Measurements from ENCODE around the gene VTI1A. TPM values are rescaled to one million over a fixed set of nuclear protein-coding genes. Genes with fewer than 3 reads are reported as not detected.

The VTI1A gene
- polyA plus RNA-seq, 1 of the 3 experiments (the other 2 are of a cell fraction): 8.3 TPM

DNA sequence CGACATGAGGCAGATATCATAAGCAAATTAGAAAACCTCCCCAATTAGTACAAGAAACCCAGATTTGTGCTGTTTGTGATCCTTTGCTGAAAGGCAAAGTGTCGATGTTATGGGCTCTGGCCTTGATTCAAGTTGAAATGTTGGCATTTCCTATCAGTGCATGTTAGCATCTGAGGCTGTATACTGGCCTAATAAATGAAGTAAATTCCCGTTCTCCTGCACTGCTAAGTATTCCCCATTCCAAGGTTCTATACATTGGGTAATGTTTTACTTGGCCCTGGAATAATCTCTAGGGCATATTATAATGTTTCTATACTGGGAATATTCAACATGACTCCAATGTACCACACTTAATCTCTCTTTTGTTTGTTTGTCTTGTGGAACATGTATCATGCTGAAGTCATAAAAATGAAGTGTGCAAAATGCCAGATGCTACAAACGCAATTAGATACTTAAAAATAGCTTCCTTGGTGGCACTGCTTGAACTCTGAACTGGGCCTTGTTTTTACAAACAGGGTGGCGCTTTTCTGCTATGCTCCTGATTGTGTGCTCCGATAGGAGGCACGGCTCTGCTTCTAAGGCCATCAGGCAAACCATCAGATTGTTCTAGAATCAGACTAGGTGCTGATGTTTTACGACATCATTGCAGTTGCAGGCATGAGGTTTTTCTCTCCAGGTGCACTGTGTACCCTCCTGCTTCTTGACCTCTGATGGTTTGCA, 346.3 kb downstream of the VTI1A start:
- Histone ChIP-seq H3K27me3 (ENCODE audit: insufficient read depth) (no peaks in the 10 kb centered on the region), H3K4me3 (ENCODE audit: low read depth in 2 of 2, low read length in 1 of 2) (no peak overlapping the region), H3F3A (replicated peaks; ENCODE audit: insufficient read depth) (no peaks in the 10 kb centered on the region), H3K36me3 (replicated peaks in 1 of 2; ENCODE audit: control insufficient read depth in 1 of 2, insufficient read depth in 2 of 2, low read length in 1 of 2) (no peaks in the 10 kb centered on the region), H3K4me2 (no peak overlapping the region), H3K9ac (no peak overlapping the region), H3K79me2 (ENCODE audit: insufficient read depth) (no peaks in the 10 kb centered on the region), H3K9me3 (no peaks in the 10 kb centered on the region), H4K20me1 (ENCODE audit: insufficient read depth) (no peaks in the 10 kb centered on the region), H3K9me2 (no peaks in the 10 kb centered on the region), H3K4me1 (ENCODE audit: control insufficient read depth in 1 of 2, insufficient read depth in 2 of 2, low read depth in 1 of 2, low read length in 1 of 2) (peaks cover 8 to 10% of the 10 kb centered on the region in 2 experiments; a peak in 3 of 4 replicates), H2AFZ (ENCODE audit: low read depth) (no peak overlapping the region), H3K27ac (ENCODE audit: low read depth in 2 of 2, low read length in 1 of 2) (no peak overlapping the region; a peak in 1 of 4 replicates)
- TF ChIP-seq GATA2 (CRISPR knock-in tag; IDR thresholded peaks at IDR 0.05) (no peak), MEF2A (IDR thresholded peaks at IDR 0.05; ENCODE audit: borderline replicate concordance, low read depth) (no peak), NFIC (IDR thresholded peaks at IDR 0.05; ENCODE audit: borderline replicate concordance) (no peak)
- no peak for DNase-seq
- CTCF ChIA-PET: interaction anchor here (1.0 to 1.5 kb wide), 3 partner anchors 8 to 100 kb away, joined by 3 to 4 read pairs (median 3); no protein-coding TSS in a partner anchor
- WGBS (ENCODE audit: low lambda C conversion rate): 70% methylated on average over 8 of the region's 8 CpGs
- POLR2A ChIA-PET: no interaction called here

DNA sequence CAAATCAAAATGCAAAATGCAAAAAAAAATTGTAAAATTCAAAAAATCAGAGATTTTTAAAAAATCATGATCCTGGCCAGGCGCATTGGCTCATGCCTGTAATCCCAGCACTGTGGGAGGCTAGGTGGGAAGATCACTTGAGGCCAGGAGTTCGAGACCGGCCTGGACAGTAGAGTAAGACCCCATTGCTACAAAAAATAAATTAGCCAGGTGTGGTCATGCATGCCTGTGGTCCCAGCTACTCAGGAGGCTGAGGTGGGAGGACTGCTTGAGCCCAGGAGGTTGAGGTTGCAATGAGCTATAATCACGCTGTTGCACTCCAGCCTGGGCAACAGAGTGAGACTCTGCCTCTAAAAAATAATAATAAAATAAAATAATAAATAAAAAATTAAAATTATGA, 347.2 kb downstream of the VTI1A start:
- WGBS (ENCODE audit: low lambda C conversion rate): 100% methylated on average over 4 of the region's 4 CpGs
- TF ChIP-seq GABPA (IDR thresholded peaks at IDR 0.05; ENCODE audit: low read depth): no peak
- TF ChIP-seq, protein P1, sequence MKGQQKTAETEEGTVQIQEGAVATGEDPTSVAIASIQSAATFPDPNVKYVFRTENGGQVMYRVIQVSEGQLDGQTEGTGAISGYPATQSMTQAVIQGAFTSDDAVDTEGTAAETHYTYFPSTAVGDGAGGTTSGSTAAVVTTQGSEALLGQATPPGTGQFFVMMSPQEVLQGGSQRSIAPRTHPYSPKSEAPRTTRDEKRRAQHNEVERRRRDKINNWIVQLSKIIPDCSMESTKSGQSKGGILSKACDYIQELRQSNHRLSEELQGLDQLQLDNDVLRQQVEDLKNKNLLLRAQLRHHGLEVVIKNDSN (IDR thresholded peaks at IDR 0.05; ENCODE audit: borderline replicate concordance, low read depth): no peak
- no peak for TF ChIP-seq FOXM1 (IDR thresholded peaks at IDR 0.05; ENCODE audit: low read depth)
- no peak for TF ChIP-seq FOXJ3 (CRISPR knock-in tag; IDR thresholded peaks at IDR 0.05)
- TF ChIP-seq, protein P2, sequence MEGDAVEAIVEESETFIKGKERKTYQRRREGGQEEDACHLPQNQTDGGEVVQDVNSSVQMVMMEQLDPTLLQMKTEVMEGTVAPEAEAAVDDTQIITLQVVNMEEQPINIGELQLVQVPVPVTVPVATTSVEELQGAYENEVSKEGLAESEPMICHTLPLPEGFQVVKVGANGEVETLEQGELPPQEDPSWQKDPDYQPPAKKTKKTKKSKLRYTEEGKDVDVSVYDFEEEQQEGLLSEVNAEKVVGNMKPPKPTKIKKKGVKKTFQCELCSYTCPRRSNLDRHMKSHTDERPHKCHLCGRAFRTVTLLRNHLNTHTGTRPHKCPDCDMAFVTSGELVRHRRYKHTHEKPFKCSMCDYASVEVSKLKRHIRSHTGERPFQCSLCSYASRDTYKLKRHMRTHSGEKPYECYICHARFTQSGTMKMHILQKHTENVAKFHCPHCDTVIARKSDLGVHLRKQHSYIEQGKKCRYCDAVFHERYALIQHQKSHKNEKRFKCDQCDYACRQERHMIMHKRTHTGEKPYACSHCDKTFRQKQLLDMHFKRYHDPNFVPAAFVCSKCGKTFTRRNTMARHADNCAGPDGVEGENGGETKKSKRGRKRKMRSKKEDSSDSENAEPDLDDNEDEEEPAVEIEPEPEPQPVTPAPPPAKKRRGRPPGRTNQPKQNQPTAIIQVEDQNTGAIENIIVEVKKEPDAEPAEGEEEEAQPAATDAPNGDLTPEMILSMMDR (IDR thresholded peaks at IDR 0.05): no peak
- no peak for TF ChIP-seq EP300 (IDR thresholded peaks at IDR 0.05; ENCODE audit: borderline replicate concordance in 1 of 2, low read depth in 1 of 2, low read length in 1 of 2)
- TF ChIP-seq MXI1 (IDR thresholded peaks at IDR 0.05; ENCODE audit: low read depth, low read length): no peak
- no peak for TF ChIP-seq RCOR1 (IDR thresholded peaks at IDR 0.05; ENCODE audit: low read length)
- TF ChIP-seq, protein P3, sequence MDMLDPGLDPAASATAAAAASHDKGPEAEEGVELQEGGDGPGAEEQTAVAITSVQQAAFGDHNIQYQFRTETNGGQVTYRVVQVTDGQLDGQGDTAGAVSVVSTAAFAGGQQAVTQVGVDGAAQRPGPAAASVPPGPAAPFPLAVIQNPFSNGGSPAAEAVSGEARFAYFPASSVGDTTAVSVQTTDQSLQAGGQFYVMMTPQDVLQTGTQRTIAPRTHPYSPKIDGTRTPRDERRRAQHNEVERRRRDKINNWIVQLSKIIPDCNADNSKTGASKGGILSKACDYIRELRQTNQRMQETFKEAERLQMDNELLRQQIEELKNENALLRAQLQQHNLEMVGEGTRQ (IDR thresholded peaks at IDR 0.05; ENCODE audit: borderline replicate concordance, low read depth, low read length): no peak
- no peak for TF ChIP-seq RXRA (IDR thresholded peaks at IDR 0.05; ENCODE audit: borderline replicate concordance, low read depth)
- TF ChIP-seq RAD21 (IDR thresholded peaks at IDR 0.05; ENCODE audit: low read length): no peak
- Histone ChIP-seq H3K27me3 (ENCODE audit: insufficient read depth) (no peaks in the 10 kb centered on the region), H3K4me2 (no peak overlapping the region), H3K79me2 (ENCODE audit: insufficient read depth) (no peaks in the 10 kb centered on the region), H4K20me1 (ENCODE audit: insufficient read depth) (no peaks in the 10 kb centered on the region), H3K9me3 (no peaks in the 10 kb centered on the region), H3K27ac (ENCODE audit: low read depth in 2 of 2, low read length in 1 of 2) (no peak overlapping the region), H3K9me2 (no peaks in the 10 kb centered on the region), H3K36me3 (replicated peaks in 1 of 2; ENCODE audit: control insufficient read depth in 1 of 2, insufficient read depth in 2 of 2, low read length in 1 of 2) (no peaks in the 10 kb centered on the region), H3K4me1 (ENCODE audit: control insufficient read depth in 1 of 2, insufficient read depth in 2 of 2, low read depth in 1 of 2, low read length in 1 of 2) (peaks cover 8 to 10% of the 10 kb centered on the region in 2 experiments; a peak in 3 of 4 replicates), H2AFZ (ENCODE audit: low read depth) (no peak overlapping the region), H3K9ac (no peak overlapping the region), H3K4me3 (ENCODE audit: low read depth in 2 of 2, low read length in 1 of 2) (no peak overlapping the region), H3F3A (replicated peaks; ENCODE audit: insufficient read depth) (no peaks in the 10 kb centered on the region)
- CTCF ChIA-PET: no interaction called here
- POLR2A ChIA-PET: no interaction called here
- DNase-seq: no peak
